C4-2B (cell line): ENCODE measurements around the gene PURB.
A peak's percentile ranks its signal among the peaks of the same experiment; 100 is the strongest.
"Not testable (repeated sequence)": the region's sequence is repeated elsewhere in the genome, so short reads cannot be mapped to it uniquely, and the experiment has no call there.

Experiments used
- H3K27ac ChIP-seq: fragments of 450-650 bp; 2 replicates; pipeline ENCODE4 v1.5.1; 2017
- ZFX ChIP-seq: fragments of 450-650 bp; IDR thresholded peaks from 2 replicates; pipeline ENCODE4 v1.6.1; 2017
- TF ChIP-seq, protein P1 (sequence below): fragments of 450-650 bp; conservative IDR thresholded peaks from 2 replicates; pipeline ENCODE4 v1.5.1; 2017; ENCODE audit warnings: mild to moderate bottlenecking

The PURB gene

DNA sequence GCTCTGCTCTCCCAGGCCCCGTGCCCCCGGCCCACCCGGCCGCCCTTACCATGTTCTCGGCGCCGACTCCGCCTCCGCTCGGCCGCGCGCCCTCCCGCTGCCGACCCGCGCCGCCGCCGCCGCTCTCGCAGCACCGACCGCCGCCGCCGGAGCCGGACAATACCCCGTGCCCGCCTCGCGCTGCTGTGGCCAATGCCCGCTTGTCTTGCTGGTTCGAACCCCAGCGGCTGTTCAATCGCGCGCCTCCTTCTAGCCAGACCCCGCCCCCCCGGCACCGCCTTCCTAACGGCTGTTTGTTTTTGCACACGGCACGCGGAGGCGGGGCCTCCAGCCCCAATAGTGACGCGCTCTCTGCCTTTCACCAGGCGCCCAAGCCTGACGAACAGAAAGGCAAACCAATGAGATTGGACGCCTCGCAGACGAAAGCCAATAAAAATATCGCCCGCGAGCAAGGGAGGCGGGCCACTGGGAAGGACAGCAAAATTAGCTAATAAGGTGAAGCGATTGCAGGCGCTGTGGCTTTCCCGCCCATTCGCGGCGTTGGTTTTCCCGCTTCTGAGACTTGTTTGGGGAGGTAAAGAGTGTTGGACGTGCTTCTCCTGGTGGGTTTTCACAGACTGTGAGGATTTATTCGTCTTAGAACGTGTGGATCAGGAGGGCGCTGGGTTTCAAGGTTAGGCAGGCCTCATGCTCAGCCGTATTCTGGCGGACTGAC is 37.3 kb downstream of the PURB start, which contains the start of gene H2AZ2:
Gene H2AZ2 (minus strand): TSS at position 168 of the 715 bp plus-strand sequence. CDS start 116 bp downstream, at position 52.
- H3K27ac ChIP-seq = peak within 1 kb of the TSS; percentile 87

DNA sequence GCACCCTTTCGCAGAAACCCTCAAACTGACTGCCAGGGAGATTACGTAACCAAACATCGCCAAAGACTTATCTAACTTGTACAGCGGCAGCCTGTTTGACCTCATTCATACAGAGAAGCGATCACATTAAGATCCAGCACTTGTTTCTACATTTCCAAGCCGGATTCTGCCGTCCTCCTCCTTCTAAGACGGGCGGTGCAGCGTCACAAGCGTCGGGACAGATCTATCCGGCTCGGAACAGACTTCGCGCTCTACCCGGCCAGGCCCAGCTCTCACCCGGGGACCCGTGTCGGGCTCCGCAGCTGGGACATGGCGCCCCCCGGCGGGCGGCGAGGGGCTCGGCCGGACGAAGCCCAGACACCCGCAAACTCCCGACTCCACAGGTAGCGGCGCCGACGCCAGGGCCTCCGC is 37.8 kb downstream of the PURB start:
- peak overlapping the region; percentile 87 for H3K27ac ChIP-seq
- TF ChIP-seq, protein P1, sequence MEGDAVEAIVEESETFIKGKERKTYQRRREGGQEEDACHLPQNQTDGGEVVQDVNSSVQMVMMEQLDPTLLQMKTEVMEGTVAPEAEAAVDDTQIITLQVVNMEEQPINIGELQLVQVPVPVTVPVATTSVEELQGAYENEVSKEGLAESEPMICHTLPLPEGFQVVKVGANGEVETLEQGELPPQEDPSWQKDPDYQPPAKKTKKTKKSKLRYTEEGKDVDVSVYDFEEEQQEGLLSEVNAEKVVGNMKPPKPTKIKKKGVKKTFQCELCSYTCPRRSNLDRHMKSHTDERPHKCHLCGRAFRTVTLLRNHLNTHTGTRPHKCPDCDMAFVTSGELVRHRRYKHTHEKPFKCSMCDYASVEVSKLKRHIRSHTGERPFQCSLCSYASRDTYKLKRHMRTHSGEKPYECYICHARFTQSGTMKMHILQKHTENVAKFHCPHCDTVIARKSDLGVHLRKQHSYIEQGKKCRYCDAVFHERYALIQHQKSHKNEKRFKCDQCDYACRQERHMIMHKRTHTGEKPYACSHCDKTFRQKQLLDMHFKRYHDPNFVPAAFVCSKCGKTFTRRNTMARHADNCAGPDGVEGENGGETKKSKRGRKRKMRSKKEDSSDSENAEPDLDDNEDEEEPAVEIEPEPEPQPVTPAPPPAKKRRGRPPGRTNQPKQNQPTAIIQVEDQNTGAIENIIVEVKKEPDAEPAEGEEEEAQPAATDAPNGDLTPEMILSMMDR = peak; percentile 92
- peak; percentile 75; the same call in 1 of the 2 replicates for TF ChIP-seq ZFX

More for the DNA sequence above, 37.3 kb downstream of the PURB start, which contains the start of gene H2AZ2:
- TF ChIP-seq ZFX = no peak
- TF ChIP-seq, protein P1 = peak; percentile 59

DNA sequence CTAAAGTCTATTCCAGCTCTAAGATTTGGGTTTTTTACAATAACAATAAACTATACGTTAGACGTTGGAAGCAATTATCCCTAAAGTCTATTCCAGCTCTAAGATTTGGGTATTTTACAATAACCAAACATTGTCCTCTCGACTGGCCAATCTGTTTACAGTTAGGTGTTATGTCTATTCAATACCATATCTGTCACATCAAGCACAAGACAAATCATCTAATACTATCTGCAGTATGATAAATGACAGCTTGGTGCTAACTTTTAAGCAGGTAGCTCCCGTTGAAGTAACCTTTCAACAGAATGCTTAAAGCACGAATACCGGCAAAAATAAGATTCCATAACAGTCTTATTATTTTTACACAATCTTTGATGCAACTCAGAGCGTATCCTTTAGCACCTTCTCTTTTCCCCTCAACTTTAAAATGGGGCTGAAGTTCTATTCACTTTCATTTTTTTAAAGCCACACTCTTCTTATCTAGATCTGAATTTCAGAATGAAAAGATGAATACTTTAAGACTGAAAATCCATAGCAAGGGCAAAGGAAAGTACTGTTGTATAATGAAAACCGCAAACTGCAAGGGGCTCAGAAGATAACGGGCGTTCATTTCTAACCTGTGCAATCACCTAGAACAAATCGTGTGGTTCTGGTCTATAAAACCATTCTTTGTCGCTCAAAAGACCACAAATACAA is 38.4 kb downstream of the PURB start:
- H3K27ac ChIP-seq = peak overlapping the region; percentile 87
- TF ChIP-seq ZFX = no peak
- TF ChIP-seq, protein P1 = no peak

DNA sequence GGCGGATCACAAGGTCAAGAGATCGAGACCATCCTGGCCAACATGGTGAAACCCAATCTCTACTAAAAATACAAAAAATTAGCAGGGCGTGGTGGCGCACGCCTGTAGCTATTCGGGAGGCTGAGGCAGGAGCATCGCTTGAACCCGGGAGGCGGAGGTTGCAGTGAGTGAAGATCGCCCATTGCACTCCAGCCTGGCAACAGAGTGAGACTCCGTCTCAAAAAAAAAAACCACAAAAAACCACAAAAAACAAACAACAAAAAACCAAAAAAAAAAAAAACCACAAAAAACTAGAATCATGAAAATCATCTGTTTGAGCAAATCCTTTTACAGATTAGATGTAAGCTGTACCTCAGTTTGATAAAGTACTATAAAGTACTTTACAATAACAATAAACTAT is 38.9 kb downstream of the PURB start:
- peak overlapping the region; percentile 43 for H3K27ac ChIP-seq

DNA sequence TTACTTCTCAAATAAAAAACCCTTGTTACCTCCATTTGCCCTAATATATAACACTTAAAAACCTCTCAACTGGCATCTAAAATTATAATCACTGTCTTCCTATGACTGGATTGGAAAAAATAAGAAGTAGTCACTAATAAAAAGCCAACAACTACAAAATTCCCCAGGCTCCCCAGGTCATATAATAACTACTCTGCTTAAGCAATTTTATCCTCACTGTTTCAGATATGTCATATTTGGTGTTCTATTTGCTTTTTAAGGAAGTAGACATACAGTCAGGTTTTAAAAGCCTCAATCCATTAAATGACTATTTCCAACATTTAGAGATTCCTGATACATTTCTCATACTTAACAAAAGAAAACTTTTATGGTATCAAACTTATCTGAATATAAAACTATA is 39.9 kb downstream of the PURB start:
- no peak for TF ChIP-seq ZFX
- TF ChIP-seq, protein P1 = no peak

DNA sequence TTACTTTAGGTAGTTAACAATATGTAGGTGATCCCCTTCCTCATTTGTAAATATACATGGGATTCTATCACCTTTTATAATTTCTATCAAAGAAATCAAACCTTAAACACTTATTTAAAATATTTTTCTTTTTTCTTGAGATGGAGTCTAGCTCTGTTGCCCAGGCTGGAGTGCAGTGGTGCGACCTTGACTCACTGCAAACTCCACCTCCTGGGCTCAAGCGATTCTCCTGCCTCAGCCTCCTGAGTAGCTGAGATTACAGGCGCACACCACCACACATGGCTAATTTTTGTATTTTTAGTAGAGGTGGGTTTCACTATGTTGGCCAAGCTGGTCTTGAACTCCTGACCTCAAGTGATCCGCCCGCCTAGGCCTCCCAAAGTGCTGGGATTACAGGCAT is 41.9 kb downstream of the PURB start:
- H3K27ac ChIP-seq = not testable (repeated sequence)

More for the DNA sequence above, 39.9 kb downstream of the PURB start:
- no peak overlapping the region for H3K27ac ChIP-seq

DNA sequence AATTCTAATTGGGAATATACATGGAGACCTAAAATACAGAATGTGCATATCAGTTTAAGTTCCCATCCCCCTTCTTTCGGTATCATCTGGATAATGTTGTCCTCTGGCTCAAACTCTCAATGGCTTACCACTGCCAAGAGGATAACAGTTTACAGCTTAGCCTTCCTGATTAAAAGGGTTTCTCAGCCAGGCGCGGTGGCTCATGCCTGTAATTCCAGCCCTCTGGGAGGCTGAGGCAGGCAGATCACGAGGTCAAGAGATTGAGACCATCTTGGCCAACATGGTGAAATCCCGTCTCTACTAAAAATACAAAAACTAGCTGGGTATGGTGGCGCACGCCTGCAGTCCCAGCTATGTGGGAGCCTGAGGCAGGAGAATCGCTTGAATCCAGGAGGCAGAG is 42.7 kb downstream of the PURB start:
- not testable (repeated sequence) for H3K27ac ChIP-seq

DNA sequence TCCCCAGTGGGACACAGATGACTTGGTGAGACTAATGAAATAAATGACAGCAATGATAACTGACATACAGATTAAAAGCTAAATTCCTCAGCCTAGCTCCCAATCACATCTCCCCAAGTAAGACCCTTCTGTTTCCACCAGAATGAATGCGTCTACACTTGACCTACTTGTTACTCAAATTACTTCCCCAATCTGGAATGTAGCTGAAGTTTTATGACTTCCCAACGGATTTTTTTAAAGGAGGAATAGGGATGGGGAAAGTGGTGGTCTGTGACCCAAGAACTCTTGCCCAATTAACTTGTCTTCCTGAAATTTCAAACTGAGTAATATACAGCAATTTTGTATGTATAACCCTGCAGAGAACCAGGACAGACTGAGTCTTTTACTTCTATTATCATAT is 46.6 kb downstream of the PURB start:
- TF ChIP-seq ZFX = no peak
- TF ChIP-seq, protein P1 = no peak
- H3K27ac ChIP-seq = no peak overlapping the region

DNA sequence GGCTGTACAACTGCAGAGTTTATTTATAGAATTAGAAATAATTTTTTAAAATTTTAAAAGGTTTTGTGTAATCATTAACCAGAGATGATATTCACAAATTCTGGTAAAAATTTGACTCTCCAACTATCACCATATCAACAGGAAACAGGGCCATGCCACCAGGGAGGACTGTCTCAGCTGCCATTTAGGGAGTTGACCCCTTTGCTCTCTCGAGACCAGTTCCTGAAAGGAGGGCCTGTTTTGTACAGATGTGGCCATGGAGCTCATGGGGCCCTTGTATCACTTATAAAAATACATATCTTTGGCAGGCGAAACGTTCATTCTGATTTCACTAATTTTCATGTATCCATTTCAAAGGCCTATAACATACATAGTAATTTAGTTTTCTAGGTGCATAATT is 57.8 kb downstream of the PURB start:
- TF ChIP-seq, protein P1 = no peak
- no peak for TF ChIP-seq ZFX

More for the DNA sequence above, 57.8 kb downstream of the PURB start:
- H3K27ac ChIP-seq = no peak overlapping the region
